B cell (primary cell): ENCODE measurements around the gene ZCCHC24.

Source experiments
- EZH2 ChIP-seq: IDR thresholded peaks from 2 replicates; pipeline ENCODE4 v1.6.1; 2012; ENCODE audit warnings: borderline replicate concordance, low read depth, mild to moderate bottlenecking, moderate library complexity, low read length; ENCODE audit not compliant: insufficient read depth, poor library complexity, severe bottlenecking
- TF ChIP-seq, protein P1 (sequence below): fragments of 200-600 bp; IDR thresholded peaks from one replicate; pipeline ENCODE4 v1.8.0; 2022; ENCODE audit warnings: antibody characterized with exemption, mild to moderate bottlenecking

DNA sequence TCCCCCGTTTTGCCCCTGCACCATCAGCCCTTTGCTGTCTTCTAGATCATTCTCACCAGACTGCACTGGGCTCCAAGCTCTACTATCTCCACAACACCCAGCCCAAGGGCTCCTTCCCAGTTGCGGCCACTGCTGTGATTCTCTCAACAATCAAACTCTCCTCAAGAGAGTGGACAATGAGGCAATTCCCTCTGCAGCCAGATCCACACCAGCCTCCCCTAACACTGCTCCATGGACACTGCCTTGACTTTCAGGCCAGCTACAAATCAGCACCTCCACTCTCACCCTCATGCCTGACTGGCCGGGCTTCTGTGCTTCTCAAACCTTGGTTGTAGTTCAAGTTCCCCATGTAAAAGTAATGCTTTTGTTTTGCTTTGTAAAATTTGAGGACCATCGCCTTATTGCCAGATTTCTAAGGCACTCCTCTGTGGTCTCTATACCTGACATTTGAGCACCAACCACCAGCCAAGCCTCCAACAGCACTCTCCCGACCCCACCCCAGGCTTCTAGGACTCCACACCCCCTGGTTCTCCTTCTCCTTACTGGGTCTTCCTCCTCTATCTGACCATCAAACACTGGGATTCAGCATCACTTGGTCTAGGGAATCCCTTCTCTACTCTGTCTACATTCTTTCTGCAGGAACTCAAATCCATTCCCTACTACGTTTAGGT is 52.8 kb downstream of the ZCCHC24 start:
- TF ChIP-seq, protein P1, sequence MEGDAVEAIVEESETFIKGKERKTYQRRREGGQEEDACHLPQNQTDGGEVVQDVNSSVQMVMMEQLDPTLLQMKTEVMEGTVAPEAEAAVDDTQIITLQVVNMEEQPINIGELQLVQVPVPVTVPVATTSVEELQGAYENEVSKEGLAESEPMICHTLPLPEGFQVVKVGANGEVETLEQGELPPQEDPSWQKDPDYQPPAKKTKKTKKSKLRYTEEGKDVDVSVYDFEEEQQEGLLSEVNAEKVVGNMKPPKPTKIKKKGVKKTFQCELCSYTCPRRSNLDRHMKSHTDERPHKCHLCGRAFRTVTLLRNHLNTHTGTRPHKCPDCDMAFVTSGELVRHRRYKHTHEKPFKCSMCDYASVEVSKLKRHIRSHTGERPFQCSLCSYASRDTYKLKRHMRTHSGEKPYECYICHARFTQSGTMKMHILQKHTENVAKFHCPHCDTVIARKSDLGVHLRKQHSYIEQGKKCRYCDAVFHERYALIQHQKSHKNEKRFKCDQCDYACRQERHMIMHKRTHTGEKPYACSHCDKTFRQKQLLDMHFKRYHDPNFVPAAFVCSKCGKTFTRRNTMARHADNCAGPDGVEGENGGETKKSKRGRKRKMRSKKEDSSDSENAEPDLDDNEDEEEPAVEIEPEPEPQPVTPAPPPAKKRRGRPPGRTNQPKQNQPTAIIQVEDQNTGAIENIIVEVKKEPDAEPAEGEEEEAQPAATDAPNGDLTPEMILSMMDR = no peak
- TF ChIP-seq EZH2 = no peak
